ENCODE results near the gene POTEG.
"Not testable (repeated sequence)": the region's sequence is repeated elsewhere in the genome, so short reads cannot be mapped to it uniquely, and the experiment has no call there.

POTEG gene

GRCh38 chr14:19434241-19434640 lies at the start of gene POTEG:
Gene POTEG (minus strand): TSS chr14:19434341. CDS start chr14:19434289, 52 bp downstream.
- not testable (repeated sequence) for DNase-seq (ENCODE audit: low read depth)

- DNase-seq (ENCODE audit: low read depth), result not testable (repeated sequence)
Observed at GRCh38 chr14:19482093-19482492, 48.0 kb upstream of the POTEG start.

GRCh38 chr14:19481421-19481820 lies 47.3 kb upstream of the POTEG start:
- not testable (repeated sequence) for DNase-seq (ENCODE audit: low read depth)

GRCh38 chr14:19480491-19480890 lies 46.4 kb upstream of the POTEG start:
- DNase-seq (ENCODE audit: low read depth), result not testable (repeated sequence)

- not testable (repeated sequence) for DNase-seq (ENCODE audit: low read depth)
Observed at GRCh38 chr14:19445761-19446160, 11.6 kb upstream of the POTEG start.

GRCh38 chr14:19439826-19440225 lies 5.7 kb upstream of the POTEG start:
- not testable (repeated sequence) for DNase-seq (ENCODE audit: low read depth)

- not testable (repeated sequence) for DNase-seq (ENCODE audit: low read depth)
Observed at GRCh38 chr14:19439219-19439618, 5.1 kb upstream of the POTEG start.

GRCh38 chr14:19437126-19437443 lies 2.9 kb upstream of the POTEG start:
- DNase-seq (ENCODE audit: low read depth), result not testable (repeated sequence)

GRCh38 chr14:19436311-19437125 lies 2.4 kb upstream of the POTEG start:
- DNase-seq (ENCODE audit: low read depth), result not testable (repeated sequence)

GRCh38 chr14:19435852-19436251 lies 1.7 kb upstream of the POTEG start:
- DNase-seq (ENCODE audit: low read depth), result not testable (repeated sequence)

- not testable (repeated sequence) for DNase-seq (ENCODE audit: low read depth)
Observed at GRCh38 chr14:19434891-19435290, 750 bp upstream of the POTEG start.

- DNase-seq (ENCODE audit: low read depth), result not testable (repeated sequence)
Observed at GRCh38 chr14:19433765-19434164, 376 bp downstream of the POTEG start.

- not testable (repeated sequence) for DNase-seq (ENCODE audit: low read depth)
Observed at GRCh38 chr14:19408519-19408918, 25.6 kb downstream of the POTEG start.

- not testable (repeated sequence) for DNase-seq (ENCODE audit: low read depth)
Observed at GRCh38 chr14:19402097-19402496, 32.0 kb downstream of the POTEG start.

GRCh38 chr14:19394727-19395126 lies 39.4 kb downstream of the POTEG start:
- DNase-seq (ENCODE audit: low read depth), result not testable (repeated sequence)

GRCh38 chr14:19390230-19390629 lies 43.9 kb downstream of the POTEG start:
- DNase-seq (ENCODE audit: low read depth), result not testable (repeated sequence)

GRCh38 chr14:19388741-19389140 lies 45.4 kb downstream of the POTEG start:
- not testable (repeated sequence) for DNase-seq (ENCODE audit: low read depth)

- not testable (repeated sequence) for DNase-seq (ENCODE audit: low read depth)
Observed at GRCh38 chr14:19386996-19387395, 47.1 kb downstream of the POTEG start.

GRCh38 chr14:19386309-19386708 lies 47.8 kb downstream of the POTEG start:
- DNase-seq (ENCODE audit: low read depth), result not testable (repeated sequence)

- not testable (repeated sequence) for DNase-seq (ENCODE audit: low read depth)
Observed at GRCh38 chr14:19384088-19384781, 49.9 kb downstream of the POTEG start.

GRCh38 chr14:19383008-19383584 lies 51.0 kb downstream of the POTEG start:
- DNase-seq (ENCODE audit: low read depth), result not testable (repeated sequence)

GRCh38 chr14:19380137-19380536 lies 54.0 kb downstream of the POTEG start:
- not testable (repeated sequence) for DNase-seq (ENCODE audit: low read depth)

- not testable (repeated sequence) for DNase-seq (ENCODE audit: low read depth)
Observed at GRCh38 chr14:19374451-19374903, 59.7 kb downstream of the POTEG start.

Data from stimulated activated CD8-positive, alpha-beta memory T cell treated with anti-CD3 and anti-CD28 coated beads, Interleukin-15, amount 100 ng/mL, for 1 hour (primary cell).